HEK293T (cell line): ENCODE measurements around the gene NCS1.

Experiments
- CTCF ChIA-PET: fragments of 350-600 bp; formaldehyde crosslinking; extraction: SDS; loops from one replicate; lab custom pipeline; 2021; ENCODE audit warnings: antibody characterized with exemption, inconsistent platforms; lab: Yijun Ruan, JAX
- POLR2A ChIA-PET: fragments of 350-600 bp; formaldehyde crosslinking; extraction: SDS; loops from one replicate; lab custom pipeline; 2020; ENCODE audit warnings: antibody characterized with exemption, inconsistent platforms; lab: Yijun Ruan, JAX
- DNase-seq: peaks from one replicate; pipeline ENCODE4 v3.0.0; 2012; ENCODE audit warnings: mixed read lengths; ENCODE audit errors: extremely low spot score
- ARNT ChIP-seq: fragments of 450-650 bp; IDR thresholded peaks from 2 replicates; pipeline ENCODE4 v1.6.1; 2017; ENCODE audit warnings: mild to moderate bottlenecking
- BHLHE40 ChIP-seq: fragments of 450-650 bp; IDR thresholded peaks from 2 replicates; pipeline ENCODE4 v1.6.1; 2016; ENCODE audit warnings: mild to moderate bottlenecking, moderate library complexity, borderline replicate concordance
- CTBP1 ChIP-seq: fragments of 450-650 bp; IDR thresholded peaks from 2 replicates; pipeline ENCODE4 v1.6.1; 2016; ENCODE audit warnings: borderline replicate concordance
- ELF4 ChIP-seq: fragments of 450-650 bp; IDR thresholded peaks from 2 replicates; pipeline ENCODE4 v1.6.1; 2017; ENCODE audit warnings: antibody characterized with exemption
- FOXA1 ChIP-seq: fragments of 450-650 bp; IDR thresholded peaks from 2 replicates; pipeline ENCODE4 v1.6.1; 2016; ENCODE audit warnings: mild to moderate bottlenecking
- FOXK2 ChIP-seq: fragments of 450-650 bp; IDR thresholded peaks from 2 replicates; pipeline ENCODE4 v1.6.1; 2016; ENCODE audit warnings: mild to moderate bottlenecking
- FOXM1 ChIP-seq: fragments of 450-650 bp; IDR thresholded peaks from 2 replicates; pipeline ENCODE4 v1.6.1; 2017; ENCODE audit warnings: mild to moderate bottlenecking, borderline replicate concordance
- HDGF ChIP-seq: fragments of 450-650 bp; IDR thresholded peaks from 2 replicates; pipeline ENCODE4 v1.6.1; 2017; ENCODE audit warnings: antibody characterized with exemption, borderline replicate concordance
- L3MBTL2 ChIP-seq: fragments of 450-650 bp; conservative IDR thresholded peaks from 2 replicates; pipeline ENCODE4 v1.6.1; 2016; ENCODE audit warnings: mild to moderate bottlenecking
- LEF1 ChIP-seq: fragments of 450-650 bp; IDR thresholded peaks from 2 replicates; pipeline ENCODE4 v1.6.1; 2017; ENCODE audit warnings: mild to moderate bottlenecking, borderline replicate concordance
- NFRKB ChIP-seq: fragments of 450-650 bp; IDR thresholded peaks from 2 replicates; pipeline ENCODE4 v1.6.1; 2016; ENCODE audit warnings: mild to moderate bottlenecking, moderate library complexity
- SP1 ChIP-seq: fragments of 450-650 bp; IDR thresholded peaks from 2 replicates; pipeline ENCODE4 v1.6.1; 2017
- SUZ12 ChIP-seq: fragments of 450-650 bp; IDR thresholded peaks from 2 replicates; pipeline ENCODE4 v1.6.1; 2016; ENCODE audit warnings: mild to moderate bottlenecking
- TARDBP ChIP-seq: fragments of 450-650 bp; IDR thresholded peaks from 2 replicates; pipeline ENCODE4 v1.6.1; 2016
- ZNF384 ChIP-seq: fragments of 450-650 bp; IDR thresholded peaks from 2 replicates; pipeline ENCODE4 v1.6.1; 2016
- TF ChIP-seq, protein P1 (sequence below): fragments of 450-650 bp; IDR thresholded peaks from 2 replicates; pipeline ENCODE4 v1.6.1; 2016

The NCS1 gene

DNA sequence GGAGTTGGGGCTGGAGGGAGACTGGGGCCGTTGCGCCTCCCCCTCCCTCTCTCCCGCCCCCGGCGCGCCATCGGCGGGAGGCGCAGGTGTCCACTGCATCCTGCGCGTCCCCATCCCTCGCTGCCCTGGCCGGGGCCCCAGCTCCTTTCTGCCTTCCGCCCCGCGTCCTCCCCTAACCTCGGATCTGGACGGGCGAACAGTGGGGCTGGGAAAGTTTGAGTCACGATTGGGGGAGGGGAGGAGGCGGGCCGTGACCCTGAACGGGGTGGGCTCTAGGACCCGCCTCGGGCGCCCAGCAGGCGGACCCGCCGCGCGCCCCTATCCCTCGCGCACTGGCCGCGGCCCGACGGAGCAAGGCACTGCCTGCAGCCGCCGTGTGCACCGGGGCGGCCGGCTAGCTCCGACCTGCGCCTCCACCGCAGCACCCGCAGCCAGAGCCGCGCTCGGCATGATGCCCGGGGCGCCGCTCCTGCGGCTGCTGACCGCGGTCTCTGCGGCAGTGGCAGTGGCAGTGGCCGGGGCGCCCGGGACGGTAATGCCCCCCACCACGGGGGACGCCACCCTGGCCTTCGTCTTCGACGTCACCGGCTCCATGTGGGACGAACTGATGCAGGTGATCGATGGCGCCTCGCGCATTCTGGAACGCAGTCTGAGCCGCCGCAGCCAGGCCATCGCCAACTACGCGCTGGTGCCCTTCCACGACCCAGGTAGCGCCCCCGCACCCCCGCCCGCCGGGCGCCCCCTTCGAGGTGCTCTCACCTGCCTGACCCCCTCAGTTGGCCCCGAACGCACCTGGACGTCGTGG is 93.4 kb downstream of the NCS1 start, which contains the start of gene HMCN2:
HMCN2 (plus strand) TSS at position 330 of the 805 bp plus-strand sequence; CDS start at position 449, 119 bp downstream.
- DNase-seq: peak; percentile 50
- ChIA-PET POLR2A (interaction anchor here (0.6 kb wide), 1 partner anchor 380 kb away, joined by 3 read pairs; no protein-coding TSS in a partner anchor), CTCF (no interaction called here)
- TF ChIP-seq, protein P1, sequence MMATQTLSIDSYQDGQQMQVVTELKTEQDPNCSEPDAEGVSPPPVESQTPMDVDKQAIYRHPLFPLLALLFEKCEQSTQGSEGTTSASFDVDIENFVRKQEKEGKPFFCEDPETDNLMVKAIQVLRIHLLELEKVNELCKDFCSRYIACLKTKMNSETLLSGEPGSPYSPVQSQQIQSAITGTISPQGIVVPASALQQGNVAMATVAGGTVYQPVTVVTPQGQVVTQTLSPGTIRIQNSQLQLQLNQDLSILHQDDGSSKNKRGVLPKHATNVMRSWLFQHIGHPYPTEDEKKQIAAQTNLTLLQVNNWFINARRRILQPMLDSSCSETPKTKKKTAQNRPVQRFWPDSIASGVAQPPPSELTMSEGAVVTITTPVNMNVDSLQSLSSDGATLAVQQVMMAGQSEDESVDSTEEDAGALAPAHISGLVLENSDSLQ: no peak
- TF ChIP-seq SUZ12: no peak
- no peak for TF ChIP-seq LEF1
- TF ChIP-seq SP1: no peak
- TF ChIP-seq NFRKB: no peak
- TF ChIP-seq FOXA1: no peak
- no peak for TF ChIP-seq FOXM1
- no peak for TF ChIP-seq TARDBP
- TF ChIP-seq ZNF384: no peak
- TF ChIP-seq ARNT: no peak
- no peak for TF ChIP-seq HDGF
- no peak for TF ChIP-seq ELF4
- no peak for TF ChIP-seq CTBP1
- no peak for TF ChIP-seq L3MBTL2
- TF ChIP-seq FOXK2: no peak
- TF ChIP-seq BHLHE40: no peak

- DNase-seq: no peak
- POLR2A ChIA-PET: no interaction called here
- TF ChIP-seq ZNF384 (no peak), SUZ12 (no peak), BHLHE40 (no peak), FOXM1 (no peak), TARDBP (no peak), LEF1 (no peak), NFRKB (no peak), FOXA1 (no peak), L3MBTL2 (no peak), ARNT (no peak), SP1 (no peak), CTBP1 (no peak), FOXK2 (no peak), HDGF (no peak), ELF4 (no peak)
- TF ChIP-seq, protein P1: no peak
- CTCF ChIA-PET: no interaction called here
Measured at GRCh38 chr9:130266236-130267098, 94.3 kb downstream of the NCS1 start.

- ChIA-PET CTCF (no interaction called here), POLR2A (no interaction called here)
- TF ChIP-seq SUZ12 (no peak), TARDBP (no peak), ELF4 (no peak), L3MBTL2 (no peak), FOXA1 (no peak), SP1 (no peak), HDGF (no peak), LEF1 (no peak), BHLHE40 (no peak), ZNF384 (no peak), FOXK2 (no peak), CTBP1 (no peak), NFRKB (no peak), FOXM1 (no peak)
- TF ChIP-seq, protein P1: no peak
- no peak for DNase-seq
Measured at GRCh38 chr9:130267930-130268329, 95.7 kb downstream of the NCS1 start.

- ChIA-PET POLR2A (no interaction called here), CTCF (no interaction called here)
- TF ChIP-seq SP1 (no peak), TARDBP (no peak), NFRKB (no peak), FOXK2 (no peak), FOXM1 (no peak), ELF4 (no peak), CTBP1 (no peak), L3MBTL2 (no peak), LEF1 (no peak), SUZ12 (no peak), FOXA1 (no peak), BHLHE40 (no peak), HDGF (no peak), ZNF384 (no peak), ARNT (no peak)
- TF ChIP-seq, protein P1: no peak
- no peak for DNase-seq
Measured at GRCh38 chr9:130268521-130269211, 96.5 kb downstream of the NCS1 start.
